Mesenchymal stem cell (in vitro differentiated cells and primary cell): Measurements from ENCODE around the gene TUBA8.
"Not testable (repeated sequence)": the region's sequence is repeated elsewhere in the genome, so short reads cannot be mapped to it uniquely, and the experiment has no call there.

Source experiments
- DNase-seq: peaks from one replicate; pipeline ENCODE4 v3.0.0-alpha.2; 2013
- H2AFZ ChIP-seq: one replicate; pipeline ENCODE4 v1.6.1; 2013; ENCODE audit warnings: low read depth, mild to moderate bottlenecking, control low read depth, inconsistent platforms, low read length, moderate library complexity
- H2AK5ac ChIP-seq: 2 replicates; pipeline ENCODE4 v1.6.1; 2013; ENCODE audit warnings: low read length, moderate library complexity, mild to moderate bottlenecking, inconsistent platforms; ENCODE audit not compliant: severe bottlenecking
- H2BK120ac ChIP-seq: one replicate; pipeline ENCODE4 v1.6.1; 2013; ENCODE audit warnings: low read depth, mild to moderate bottlenecking, inconsistent platforms, low read length, moderate library complexity
- H2BK12ac ChIP-seq, 2 experiments: one replicate each; pipeline ENCODE4 v1.6.1; 2013; ENCODE audit warnings: inconsistent platforms in 2 of 2, low read length in 2 of 2, mild to moderate bottlenecking in 2 of 2, moderate library complexity in 2 of 2, control low read depth in 1 of 2
- H2BK15ac ChIP-seq: one replicate; pipeline ENCODE4 v1.6.1; 2013; ENCODE audit warnings: mild to moderate bottlenecking, low read depth, inconsistent platforms; ENCODE audit not compliant: poor library complexity, severe bottlenecking
- H2BK5ac ChIP-seq: 2 replicates; pipeline ENCODE4 v1.6.1; 2013; ENCODE audit warnings: low read depth, mild to moderate bottlenecking, low read length, control low read depth, inconsistent platforms; ENCODE audit not compliant: poor library complexity, severe bottlenecking
- H3K14ac ChIP-seq, 2 experiments: one replicate each; pipeline ENCODE4 v1.6.1; 2013; ENCODE audit warnings: inconsistent platforms in 2 of 2, low read length in 2 of 2, control low read depth in 1 of 2, mild to moderate bottlenecking in 1 of 2, moderate library complexity in 1 of 2
- H3K18ac ChIP-seq, 2 experiments: one replicate each; pipeline ENCODE4 v1.6.1; 2013; ENCODE audit warnings: inconsistent platforms in 2 of 2, low read length in 2 of 2, control low read depth in 1 of 2, low read depth in 1 of 2, mild to moderate bottlenecking in 1 of 2
- H3K23ac ChIP-seq, 2 experiments: one replicate each; pipeline ENCODE4 v1.6.1; 2013; ENCODE audit warnings: inconsistent platforms in 2 of 2, low read length in 2 of 2, mild to moderate bottlenecking in 2 of 2, moderate library complexity in 2 of 2, control low read depth in 1 of 2
- H3K27ac ChIP-seq: 2 replicates; pipeline ENCODE4 v1.5.1; 2013; ENCODE audit warnings: mild to moderate bottlenecking, moderate library complexity, low read length, control low read depth, inconsistent platforms; ENCODE audit not compliant: poor library complexity, severe bottlenecking
- H3K27me3 ChIP-seq, 2 experiments: 2 replicates each; pipeline versions ENCODE4 v1.6.1 to v1.7.0; 2013; ENCODE audit warnings: low read length in 2 of 2, mild to moderate bottlenecking in 2 of 2, moderate library complexity in 2 of 2, control low read depth in 1 of 2, inconsistent platforms in 1 of 2; ENCODE audit not compliant: control insufficient read depth in 1 of 2, insufficient read depth in 1 of 2
- H3K36me3 ChIP-seq, 2 experiments: 2 replicates each; pipeline versions ENCODE4 v1.6.1 to v1.7.0; 2013; ENCODE audit warnings: low read length in 2 of 2, control low read depth in 1 of 2, inconsistent platforms in 1 of 2, low read depth in 1 of 2, mild to moderate bottlenecking in 1 of 2; ENCODE audit not compliant: insufficient read depth in 2 of 2, control insufficient read depth in 1 of 2
- H3K4ac ChIP-seq, 2 experiments: one replicate each; pipeline ENCODE4 v1.6.1; 2013; ENCODE audit warnings: inconsistent platforms in 2 of 2, low read length in 2 of 2, mild to moderate bottlenecking in 2 of 2, moderate library complexity in 2 of 2, control low read depth in 1 of 2, low read depth in 1 of 2
- H3K4me1 ChIP-seq: 2 replicates; pipeline ENCODE4 v1.6.1; 2013; ENCODE audit warnings: low read depth, low read length, control low read depth; ENCODE audit not compliant: control insufficient read depth, insufficient read depth
- H3K4me2 ChIP-seq: 2 replicates; pipeline ENCODE4 v1.6.1; 2013; ENCODE audit warnings: low read length, mild to moderate bottlenecking, inconsistent platforms; ENCODE audit not compliant: poor library complexity, severe bottlenecking
- H3K4me3 ChIP-seq, 2 experiments: 2 replicates each; pipeline versions ENCODE4 v1.5.1 to v1.7.0; 2013; ENCODE audit warnings: low read length in 2 of 2, mild to moderate bottlenecking in 2 of 2, control low read depth in 1 of 2, low read depth in 1 of 2; ENCODE audit not compliant: insufficient read depth in 1 of 2
- H3K79me1 ChIP-seq: replicated peaks from 2 replicates; pipeline ENCODE4 v1.6.1; 2013; ENCODE audit warnings: mild to moderate bottlenecking, control low read depth, low read length, inconsistent platforms; ENCODE audit not compliant: poor library complexity, severe bottlenecking
- H3K9ac ChIP-seq: 2 replicates; pipeline ENCODE4 v1.7.0; 2013; ENCODE audit warnings: mild to moderate bottlenecking, low read length, moderate library complexity
- H3K9me3 ChIP-seq: 2 replicates; pipeline ENCODE4 v1.7.0; 2013; ENCODE audit warnings: mild to moderate bottlenecking, low read length; ENCODE audit not compliant: control insufficient read depth
- H4K8ac ChIP-seq: one replicate; pipeline ENCODE4 v1.6.1; 2013; ENCODE audit warnings: inconsistent platforms, mild to moderate bottlenecking, low read length, moderate library complexity
- H4K91ac ChIP-seq: one replicate; pipeline ENCODE4 v1.6.1; 2013; ENCODE audit warnings: mild to moderate bottlenecking, low read length, inconsistent platforms
- WGBS: methylation state at CpG from one replicate; pipeline ENCODE4 v1.1.7; 2013; ENCODE audit warnings: mixed read lengths; 5-methylcytosine and 5-hydroxymethylcytosine counted together

TUBA8 gene

GRCh38 chr22:18130699-18131429 lies 20.3 kb downstream of the TUBA8 start:
- no peak for DNase-seq
- no peak overlapping the region for H3K4me3 ChIP-seq
- no peaks in the 10 kb centered on the region for H3K9me3 ChIP-seq
- H2BK15ac ChIP-seq, result no peak overlapping the region
- H3K4me2 ChIP-seq, result no peak overlapping the region
- H2BK5ac ChIP-seq, result no peak overlapping the region
- no peaks in the 10 kb centered on the region for H3K4me1 ChIP-seq
- H3K23ac ChIP-seq, result no peak overlapping the region
- H3K27ac ChIP-seq, result no peak overlapping the region
- no peak overlapping the region for H4K91ac ChIP-seq
- H3K79me1 ChIP-seq, result no peaks in the 10 kb centered on the region
- 91% methylated on average over 19 of the region's 20 CpGs for whole genome bisulfite sequencing
- H3K4ac ChIP-seq, result no peak overlapping the region
- peaks cover 3 to 7% of the 10 kb centered on the region in 2 experiments for H3K36me3 ChIP-seq
- H3K9ac ChIP-seq, result no peak overlapping the region
- no peak overlapping the region for H2AK5ac ChIP-seq
- no peak overlapping the region for H2AFZ ChIP-seq
- H2BK120ac ChIP-seq, result no peak overlapping the region
- H2BK12ac ChIP-seq, result no peak overlapping the region
- no peaks in the 10 kb centered on the region for H3K27me3 ChIP-seq
- H4K8ac ChIP-seq, result no peak overlapping the region
- no peak overlapping the region for H3K18ac ChIP-seq
- H3K14ac ChIP-seq, result no peak overlapping the region

- DNase-seq, result no peak
- no peaks in the 10 kb centered on the region for H3K4me1 ChIP-seq
Observed at GRCh38 chr22:18133452-18133851, 22.8 kb downstream of the TUBA8 start.

GRCh38 chr22:18136563-18137320 lies 26.1 kb downstream of the TUBA8 start:
- no peak overlapping the region for H2BK120ac ChIP-seq
- H3K36me3 ChIP-seq, result no peaks in the 10 kb centered on the region
- no peak overlapping the region for H3K4me3 ChIP-seq
- no peak overlapping the region for H2BK15ac ChIP-seq
- no peak overlapping the region for H2BK5ac ChIP-seq
- no peaks in the 10 kb centered on the region for H3K79me1 ChIP-seq
- H3K4me2 ChIP-seq, result no peak overlapping the region
- no peak overlapping the region for H3K14ac ChIP-seq
- no peaks in the 10 kb centered on the region for H3K27me3 ChIP-seq
- H3K9me3 ChIP-seq, result no peaks in the 10 kb centered on the region
- H4K91ac ChIP-seq, result no peak overlapping the region
- H4K8ac ChIP-seq, result no peak overlapping the region
- no peak overlapping the region for H2BK12ac ChIP-seq
- no peak overlapping the region for H2AFZ ChIP-seq
- no peak for DNase-seq
- H3K23ac ChIP-seq, result no peak overlapping the region
- H3K27ac ChIP-seq, result no peak overlapping the region
- no peak overlapping the region for H2AK5ac ChIP-seq
- 88% methylated on average over 19 of the region's 21 CpGs for WGBS
- no peaks in the 10 kb centered on the region for H3K4me1 ChIP-seq
- H3K9ac ChIP-seq, result no peak overlapping the region
- H3K4ac ChIP-seq, result no peak overlapping the region
- no peak overlapping the region for H3K18ac ChIP-seq

More at GRCh38 chr22:18133452-18133851, 22.8 kb downstream of the TUBA8 start:
- Histone ChIP-seq H2BK12ac (no peak overlapping the region), H2BK5ac (no peak overlapping the region), H3K9ac (no peak overlapping the region), H3K23ac (no peak overlapping the region), H3K27ac (no peak overlapping the region), H3K9me3 (no peaks in the 10 kb centered on the region), H2BK15ac (no peak overlapping the region), H3K14ac (no peak overlapping the region), H4K91ac (no peak overlapping the region), H3K36me3 (no peaks in the 10 kb centered on the region), H3K27me3 (no peaks in the 10 kb centered on the region), H3K18ac (no peak overlapping the region), H2AK5ac (no peak overlapping the region), H4K8ac (no peak overlapping the region), H3K4me3 (no peak overlapping the region), H2BK120ac (no peak overlapping the region), H2AFZ (no peak overlapping the region), H3K4me2 (no peak overlapping the region), H3K79me1 (no peaks in the 10 kb centered on the region), H3K4ac (no peak overlapping the region)
- 76% methylated on average over 2 of the region's 2 CpGs for WGBS

GRCh38 chr22:18141004-18141403 lies 30.4 kb downstream of the TUBA8 start:
- not testable (repeated sequence) for H4K91ac ChIP-seq, DNase-seq, H3K36me3 ChIP-seq, H2BK5ac ChIP-seq, H2BK15ac ChIP-seq, H4K8ac ChIP-seq, H3K9ac ChIP-seq, H3K4me1 ChIP-seq, H3K27me3 ChIP-seq, H3K9me3 ChIP-seq, H3K4me3 ChIP-seq, H2AFZ ChIP-seq, H2BK12ac ChIP-seq, H3K23ac ChIP-seq, H2BK120ac ChIP-seq, H2AK5ac ChIP-seq, H3K4me2 ChIP-seq, H3K27ac ChIP-seq, H3K18ac ChIP-seq, H3K14ac ChIP-seq, H3K79me1 ChIP-seq, H3K4ac ChIP-seq
- whole genome bisulfite sequencing, result 91% methylated on average over 6 of the region's 6 CpGs
